Kidney epithelial cell (primary cell): ENCODE data around the gene GCNT4. TPM values are rescaled to one million over a fixed set of nuclear protein-coding genes. Genes with fewer than 3 reads are reported as not detected.

Experiments
- DNase-seq: peaks from one replicate; pipeline ENCODE4 v3.0.0-alpha.2; 2010; ENCODE audit warnings: low read depth
- H3K27me3 ChIP-seq: 2 replicates; pipeline ENCODE4 v1.6.0; 2011; ENCODE audit warnings: low read length; ENCODE audit not compliant: control insufficient read depth, insufficient read depth
- H3K36me3 ChIP-seq: 2 replicates; pipeline ENCODE4 v1.5.1; 2011; ENCODE audit warnings: low read length; ENCODE audit not compliant: control insufficient read depth, insufficient read depth
- H3K4me3 ChIP-seq: 2 replicates; pipeline ENCODE4 v1.5.1; 2011; ENCODE audit warnings: low read depth, mild to moderate bottlenecking, control low read depth, low read length
- total RNA-seq: library from RNA; depleted of rRNA; stranded (reverse); fragments of >200 nt; gene quantifications from 2 replicates; pipeline ENCODE4 v1.2.3, GENCODE V29; 2015
- TF ChIP-seq, protein P1 (sequence below): IDR thresholded peaks from 2 replicates; pipeline ENCODE4 v1.5.1; 2011; ENCODE audit warnings: mild to moderate bottlenecking, moderate library complexity, low read length, control low read depth, inconsistent platforms; ENCODE audit not compliant: insufficient read depth, poor library complexity, severe bottlenecking

The GCNT4 gene
- total RNA-seq, 1 donor from 2014 or later = 3.8 TPM

DNA sequence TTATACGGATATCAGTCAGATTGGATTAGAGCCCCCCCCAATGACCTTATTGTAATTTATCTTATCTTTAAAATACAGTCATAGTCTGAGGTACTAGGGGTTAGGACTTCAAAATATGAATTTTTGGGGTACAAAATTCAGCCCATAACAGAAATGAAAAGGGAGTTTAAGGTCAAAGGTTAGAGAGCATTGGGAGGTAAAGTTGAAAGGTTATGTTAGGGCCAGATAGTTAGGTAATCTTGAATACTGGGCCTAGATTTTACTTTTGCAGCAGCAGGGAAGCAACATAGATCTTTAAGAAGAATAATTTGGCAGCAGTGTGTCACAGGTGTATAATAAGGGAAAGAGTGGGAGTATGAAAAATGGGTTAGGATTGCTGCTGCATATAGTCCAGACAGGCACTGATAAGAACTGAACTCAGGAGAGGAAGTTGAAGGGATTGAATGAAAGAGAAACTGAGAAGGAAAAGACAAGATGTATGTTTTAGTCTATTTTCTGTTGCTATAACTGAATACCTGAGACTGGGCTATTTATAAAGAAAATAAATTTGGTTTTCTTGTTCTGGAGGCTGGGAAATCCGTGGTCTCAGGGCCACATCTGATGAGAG is 10.7 kb upstream of the GCNT4 start:
- Histone ChIP-seq H3K4me3 (no peak overlapping the region), H3K27me3 (no peaks in the 10 kb centered on the region), H3K36me3 (no peaks in the 10 kb centered on the region)
- TF ChIP-seq, protein P1, sequence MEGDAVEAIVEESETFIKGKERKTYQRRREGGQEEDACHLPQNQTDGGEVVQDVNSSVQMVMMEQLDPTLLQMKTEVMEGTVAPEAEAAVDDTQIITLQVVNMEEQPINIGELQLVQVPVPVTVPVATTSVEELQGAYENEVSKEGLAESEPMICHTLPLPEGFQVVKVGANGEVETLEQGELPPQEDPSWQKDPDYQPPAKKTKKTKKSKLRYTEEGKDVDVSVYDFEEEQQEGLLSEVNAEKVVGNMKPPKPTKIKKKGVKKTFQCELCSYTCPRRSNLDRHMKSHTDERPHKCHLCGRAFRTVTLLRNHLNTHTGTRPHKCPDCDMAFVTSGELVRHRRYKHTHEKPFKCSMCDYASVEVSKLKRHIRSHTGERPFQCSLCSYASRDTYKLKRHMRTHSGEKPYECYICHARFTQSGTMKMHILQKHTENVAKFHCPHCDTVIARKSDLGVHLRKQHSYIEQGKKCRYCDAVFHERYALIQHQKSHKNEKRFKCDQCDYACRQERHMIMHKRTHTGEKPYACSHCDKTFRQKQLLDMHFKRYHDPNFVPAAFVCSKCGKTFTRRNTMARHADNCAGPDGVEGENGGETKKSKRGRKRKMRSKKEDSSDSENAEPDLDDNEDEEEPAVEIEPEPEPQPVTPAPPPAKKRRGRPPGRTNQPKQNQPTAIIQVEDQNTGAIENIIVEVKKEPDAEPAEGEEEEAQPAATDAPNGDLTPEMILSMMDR = no peak
- no peak for DNase-seq

DNA sequence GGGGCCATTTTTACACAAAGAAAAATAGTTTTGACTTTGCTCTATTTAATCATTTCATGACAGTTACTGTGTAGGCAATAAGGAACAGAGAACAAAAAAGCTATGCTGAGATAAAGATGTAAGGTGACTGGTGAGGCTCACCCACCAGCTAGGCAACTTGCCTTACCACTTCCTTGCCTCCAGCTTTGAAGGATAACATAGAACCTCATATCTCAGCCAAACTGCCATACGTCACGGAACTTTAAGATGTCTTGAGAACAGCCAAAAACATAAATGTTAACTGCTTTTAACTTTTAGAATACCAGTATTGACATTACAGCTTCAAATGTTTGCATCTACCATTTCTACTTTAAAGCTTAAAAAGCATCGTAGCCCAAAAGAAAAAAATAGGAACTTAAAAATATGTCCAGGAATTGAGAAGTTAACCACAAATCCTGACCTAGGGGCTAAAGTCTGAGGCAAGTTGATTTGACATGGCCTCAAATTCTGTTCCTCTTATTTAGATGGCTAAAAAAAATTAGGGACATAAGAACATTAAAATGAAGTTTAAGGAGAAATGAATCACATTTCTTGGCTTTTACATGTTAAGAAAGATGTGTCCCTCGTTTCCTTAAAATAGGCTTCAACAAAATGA is 7.7 kb upstream of the GCNT4 start:
- TF ChIP-seq, protein P1 = no peak
- Histone ChIP-seq H3K4me3 (no peak overlapping the region), H3K27me3 (no peaks in the 10 kb centered on the region), H3K36me3 (no peaks in the 10 kb centered on the region)
- DNase-seq = no peak

DNA sequence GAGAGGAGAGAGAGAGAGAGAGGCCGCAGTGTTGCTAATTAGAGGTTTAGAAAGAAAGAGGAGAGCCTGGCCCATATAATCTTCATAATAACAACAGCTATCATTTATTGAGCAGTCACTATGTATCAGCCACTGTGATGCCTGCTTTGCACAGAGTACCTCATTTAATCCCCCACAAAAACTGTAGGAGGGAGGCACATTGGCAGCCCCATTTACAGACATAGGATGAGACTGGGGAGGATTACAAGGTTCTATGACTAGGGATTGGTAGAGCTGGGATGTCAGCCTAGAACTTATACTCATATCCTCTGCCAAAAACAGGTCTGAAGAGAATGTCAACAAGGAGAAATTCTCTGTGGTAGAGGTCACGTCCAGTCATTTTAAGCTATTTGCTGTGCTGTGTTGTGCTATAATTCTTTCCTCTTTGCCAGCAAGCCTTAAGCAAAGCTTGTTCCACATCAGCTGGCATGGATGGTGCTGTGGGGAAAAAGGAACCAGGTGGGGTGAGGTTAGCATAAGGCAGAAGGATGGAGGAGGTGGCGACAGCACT is 6.7 kb upstream of the GCNT4 start:
- H3K27me3 ChIP-seq = no peaks in the 10 kb centered on the region
- no peak for DNase-seq
- TF ChIP-seq, protein P1 = no peak
- no peaks in the 10 kb centered on the region for H3K36me3 ChIP-seq
- H3K4me3 ChIP-seq = no peak overlapping the region

DNA sequence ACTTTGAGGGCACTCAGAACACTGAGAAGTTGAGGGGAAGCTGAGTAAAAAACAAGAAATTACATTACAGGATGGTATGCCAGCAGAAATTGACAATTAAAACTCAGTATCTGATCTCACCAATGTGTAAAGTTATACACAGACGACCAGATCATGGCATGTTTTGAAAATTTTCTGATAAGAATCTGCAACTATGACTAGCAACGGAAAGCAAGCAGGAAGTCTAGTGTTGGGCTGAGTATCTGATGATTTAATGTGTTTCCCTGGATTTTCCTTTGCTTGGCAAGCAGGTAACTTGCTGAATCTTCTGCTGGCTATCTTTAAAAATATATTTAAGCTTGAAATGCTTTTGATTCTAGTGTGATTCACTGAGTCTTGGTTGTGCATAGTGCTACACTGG is 5.2 kb upstream of the GCNT4 start:
- no peak for DNase-seq
- no peaks in the 10 kb centered on the region for H3K27me3 ChIP-seq
- no peaks in the 10 kb centered on the region for H3K36me3 ChIP-seq
- H3K4me3 ChIP-seq = no peak overlapping the region
- TF ChIP-seq, protein P1 = no peak

DNA sequence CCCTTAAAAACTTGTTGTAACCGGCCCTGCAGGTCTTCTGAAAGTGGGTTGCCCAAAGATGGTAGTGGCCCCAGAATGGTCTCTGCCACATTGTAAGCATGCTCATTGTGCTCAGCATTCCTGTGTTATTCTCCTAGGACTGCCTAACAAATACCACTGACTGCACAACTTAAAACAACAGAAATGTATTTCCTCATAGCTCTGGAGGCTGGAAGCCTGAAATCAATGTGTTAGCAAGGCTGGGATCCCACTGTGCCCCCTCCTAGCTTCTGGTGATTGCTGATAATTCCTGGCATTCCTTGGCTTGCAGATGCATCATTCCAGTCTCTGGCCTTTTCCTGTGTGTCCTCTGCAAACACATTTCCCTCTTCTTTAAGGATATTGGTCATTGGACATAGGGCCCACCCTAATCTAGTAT is 3.4 kb upstream of the GCNT4 start:
- TF ChIP-seq, protein P1 = no peak
- DNase-seq = no peak
- Histone ChIP-seq H3K27me3 (no peaks in the 10 kb centered on the region), H3K4me3 (no peak overlapping the region), H3K36me3 (no peaks in the 10 kb centered on the region)
